ENCODE data around the gene RIN1. TPM values are rescaled to one million over a fixed set of nuclear protein-coding genes. Genes with fewer than 3 reads are reported as not detected.

The RIN1 gene
- polyA plus RNA-seq, 1 of the 3 experiments (the other 2 are of a cell fraction): 16.9 TPM

DNA sequence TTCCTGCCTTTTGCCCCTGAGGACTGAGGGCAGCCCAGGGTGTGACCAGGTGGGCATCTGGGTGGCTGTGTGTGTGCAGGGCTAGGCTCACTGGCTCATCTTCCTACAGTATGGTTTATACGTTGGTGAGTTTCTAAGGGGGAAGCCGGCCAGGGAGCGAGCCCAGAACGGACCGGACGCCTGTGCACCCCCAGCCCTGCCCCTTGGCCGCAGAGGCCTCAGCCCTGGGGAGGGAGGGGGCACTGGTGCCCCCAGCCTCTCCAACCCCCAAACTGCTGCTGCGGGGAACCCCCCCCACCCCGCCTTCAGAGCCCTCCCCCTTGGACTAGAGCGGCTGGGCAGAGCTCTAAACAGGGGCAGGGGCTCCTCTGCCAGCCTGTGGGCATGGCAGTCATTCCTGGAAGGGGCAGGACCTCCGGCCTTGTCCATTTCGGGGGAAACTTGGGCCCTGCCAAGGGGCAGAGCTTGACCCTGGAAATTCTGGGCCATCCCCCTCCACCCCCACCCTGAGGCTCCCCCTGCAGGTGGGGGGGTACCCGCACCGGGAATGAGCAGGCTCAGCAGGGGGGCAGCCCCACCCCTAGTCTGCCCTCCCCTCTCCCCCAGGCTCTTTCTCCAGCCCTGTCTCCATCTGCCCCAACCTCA lies 52.7 kb downstream of the RIN1 start:
- H3K9me3 ChIP-seq: no peaks in the 10 kb centered on the region
- POLR2A ChIA-PET: interaction anchor here (1.3 kb wide), 1 partner anchor 29 kb away, joined by 3 read pairs; no protein-coding TSS in a partner anchor
- peaks cover 0 to 36% of the 10 kb centered on the region in 2 experiments for H3K36me3 ChIP-seq (replicated peaks in 1 of 2; ENCODE audit: control insufficient read depth in 1 of 2, insufficient read depth in 2 of 2, low read length in 1 of 2)
- WGBS (ENCODE audit: low lambda C conversion rate): 50% methylated on average over 2 of the region's 14 CpGs
- peaks cover 18% of the 10 kb centered on the region for H4K20me1 ChIP-seq (ENCODE audit: insufficient read depth)
- H3F3A ChIP-seq (replicated peaks; ENCODE audit: insufficient read depth): peaks cover 16% of the 10 kb centered on the region
- no peak overlapping the region; a peak in 1 of 4 replicates for H3K27ac ChIP-seq (ENCODE audit: low read depth in 2 of 2, low read length in 1 of 2)
- H3K79me2 ChIP-seq (ENCODE audit: insufficient read depth): peaks cover 35% of the 10 kb centered on the region; the same call in 1 of the 2 replicates
- H3K27me3 ChIP-seq (ENCODE audit: insufficient read depth): no peaks in the 10 kb centered on the region
- TF ChIP-seq MEF2A (IDR thresholded peaks at IDR 0.05; ENCODE audit: borderline replicate concordance, low read depth): no peak
- TF ChIP-seq CTCF (IDR thresholded peaks at IDR 0.05): peak; percentile 35
- no peak overlapping the region for H3K4me2 ChIP-seq
- CTCF ChIA-PET: interaction anchor here (0.7 to 8.2 kb wide), 16 partner anchors 7 to 157 kb away, joined by 3 to 111 read pairs (median 4); partner anchors contain the start of genes RAB1B, RIN1 and TMEM151A
- H3K4me3 ChIP-seq (ENCODE audit: low read depth in 2 of 2, low read length in 1 of 2): no peak overlapping the region
- no peaks in the 10 kb centered on the region for H3K9me2 ChIP-seq
- no peak overlapping the region for H3K9ac ChIP-seq
- H2AFZ ChIP-seq (ENCODE audit: low read depth): no peak overlapping the region
- peak; percentile 58 for DNase-seq
- H3K4me1 ChIP-seq (ENCODE audit: control insufficient read depth in 1 of 2, insufficient read depth in 2 of 2, low read depth in 1 of 2, low read length in 1 of 2): peaks cover 0 to 59% of the 10 kb centered on the region in 2 experiments; a peak in 1 of 4 replicates

DNA sequence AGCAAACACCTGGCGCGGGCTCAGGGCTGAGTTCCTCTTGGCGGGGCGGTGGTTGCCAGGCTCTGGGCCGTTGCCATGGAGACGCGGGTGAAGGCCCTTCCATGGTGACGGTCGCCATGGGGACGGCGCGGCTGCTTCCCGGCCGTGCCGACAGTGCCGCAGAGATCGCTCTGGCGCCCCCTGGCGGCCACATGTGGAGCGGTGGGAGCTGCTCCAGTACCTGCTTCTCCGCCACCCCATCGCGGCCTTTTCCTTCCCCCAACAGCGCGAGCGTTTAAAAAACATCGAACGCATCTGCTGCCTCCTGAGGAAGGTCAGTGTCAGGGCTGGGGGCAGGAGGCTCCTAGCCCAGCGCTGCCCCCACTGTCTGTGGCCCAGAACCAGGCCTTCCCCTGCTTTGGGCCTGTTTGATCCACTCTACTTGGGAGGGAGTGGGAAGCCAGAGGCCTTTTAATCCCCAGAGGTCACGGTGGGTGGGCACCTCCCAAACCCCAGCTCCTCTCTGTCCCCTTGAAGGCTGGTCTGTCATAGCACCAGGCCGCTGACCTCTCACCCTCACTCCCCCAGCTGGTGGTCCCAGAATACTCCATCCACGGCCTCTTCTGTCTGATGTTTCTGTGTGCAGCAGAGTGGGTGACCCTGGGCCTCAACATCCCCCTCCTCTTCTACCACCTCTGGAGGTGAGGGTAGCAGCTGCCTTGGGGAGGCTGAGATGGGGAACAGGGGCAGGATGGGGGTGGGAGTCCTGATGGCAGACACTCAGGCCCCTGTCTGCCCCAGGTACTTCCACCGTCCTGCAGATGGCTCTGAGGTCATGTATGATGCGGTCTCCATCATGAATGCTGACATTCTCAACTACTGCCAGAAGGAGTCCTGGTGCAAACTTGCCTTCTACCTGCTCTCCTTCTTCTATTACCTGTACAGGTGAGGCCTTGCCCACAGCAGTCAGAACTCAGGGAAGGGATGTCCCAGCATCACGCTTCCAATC lies 53.5 kb downstream of the RIN1 start:
- H3K4me1 ChIP-seq (ENCODE audit: control insufficient read depth in 1 of 2, insufficient read depth in 2 of 2, low read depth in 1 of 2, low read length in 1 of 2): peaks cover 0 to 55% of the 10 kb centered on the region in 2 experiments; a peak in 1 of 4 replicates
- H3K9me2 ChIP-seq: no peaks in the 10 kb centered on the region
- H3K4me2 ChIP-seq: no peak overlapping the region
- no peak overlapping the region for H3K9ac ChIP-seq
- CTCF ChIA-PET: interaction anchor here (0.6 to 8.2 kb wide), 27 partner anchors 8 to 262 kb away, joined by 3 to 111 read pairs (median 3); partner anchors contain the start of genes BRMS1, RAB1B, RIN1 and TMEM151A
- no peaks in the 10 kb centered on the region for H3K27me3 ChIP-seq (ENCODE audit: insufficient read depth)
- peak; percentile 98 for DNase-seq
- H3F3A ChIP-seq (replicated peaks; ENCODE audit: insufficient read depth): peaks cover 16% of the 10 kb centered on the region
- WGBS (ENCODE audit: low lambda C conversion rate): 31% methylated on average over 13 of the region's 35 CpGs
- H4K20me1 ChIP-seq (ENCODE audit: insufficient read depth): peaks cover 18% of the 10 kb centered on the region
- POLR2A ChIA-PET: interaction anchor here (0.7 to 1.3 kb wide), 3 partner anchors 15 to 30 kb away, joined by 3 to 4 read pairs (median 3); no protein-coding TSS in a partner anchor
- peak overlapping the region in 1 of 2 experiments; percentile 48; a peak in 2 of 4 replicates for H3K4me3 ChIP-seq (ENCODE audit: low read depth in 2 of 2, low read length in 1 of 2)
- no peaks in the 10 kb centered on the region for H3K9me3 ChIP-seq
- peaks cover 26% of the 10 kb centered on the region; the same call in 1 of the 2 replicates for H3K79me2 ChIP-seq (ENCODE audit: insufficient read depth)
- peaks cover 0 to 36% of the 10 kb centered on the region in 2 experiments for H3K36me3 ChIP-seq (replicated peaks in 1 of 2; ENCODE audit: control insufficient read depth in 1 of 2, insufficient read depth in 2 of 2, low read length in 1 of 2)
- H3K27ac ChIP-seq (ENCODE audit: low read depth in 2 of 2, low read length in 1 of 2): peak overlapping the region; percentile 47 to 57; a peak in 3 of 4 replicates
- no peak overlapping the region for H2AFZ ChIP-seq (ENCODE audit: low read depth)
- no peak for TF ChIP-seq NRF1 (IDR thresholded peaks at IDR 0.05; ENCODE audit: low read depth, low read length)
- peak; percentile 44; the same call in 1 of the 2 replicates for TF ChIP-seq REST (IDR thresholded peaks at IDR 0.05; ENCODE audit: low read depth, low read length)
- TF ChIP-seq RFX5 (IDR thresholded peaks at IDR 0.05; ENCODE audit: low read length): peak; percentile 80
- TF ChIP-seq TAF1 (IDR thresholded peaks at IDR 0.05; ENCODE audit: borderline replicate concordance, low read depth, low read length): no peak
- no peak for TF ChIP-seq YY1 (IDR thresholded peaks at IDR 0.05; ENCODE audit: low read depth)
- peak; percentile 58; the same call in 1 of the 2 replicates for TF ChIP-seq SIN3A (IDR thresholded peaks at IDR 0.05; ENCODE audit: borderline replicate concordance, low read depth, low read length)
- TF ChIP-seq RCOR1 (IDR thresholded peaks at IDR 0.05; ENCODE audit: low read length): peak; percentile 65
- TF ChIP-seq CTCF (IDR thresholded peaks at IDR 0.05): peak; percentile 95
- TF ChIP-seq ELF1 (IDR thresholded peaks at IDR 0.05): no peak
- no peak for TF ChIP-seq NFIC (IDR thresholded peaks at IDR 0.05; ENCODE audit: borderline replicate concordance)
- TF ChIP-seq GABPA (IDR thresholded peaks at IDR 0.05; ENCODE audit: low read depth): no peak
- TF ChIP-seq POLR2AphosphoS5 (IDR thresholded peaks at IDR 0.05; ENCODE audit: low read depth, low read length): no peak
- TF ChIP-seq MXI1 (IDR thresholded peaks at IDR 0.05; ENCODE audit: low read depth, low read length): peak; percentile 100
- TF ChIP-seq FOSL2 (IDR thresholded peaks at IDR 0.05; ENCODE audit: borderline replicate concordance, low read depth): no peak
- no peak for TF ChIP-seq MEF2A (IDR thresholded peaks at IDR 0.05; ENCODE audit: borderline replicate concordance, low read depth)

Measured in SK-N-SH (cell line).